ENCODE data around the gene MYRF.

DNA sequence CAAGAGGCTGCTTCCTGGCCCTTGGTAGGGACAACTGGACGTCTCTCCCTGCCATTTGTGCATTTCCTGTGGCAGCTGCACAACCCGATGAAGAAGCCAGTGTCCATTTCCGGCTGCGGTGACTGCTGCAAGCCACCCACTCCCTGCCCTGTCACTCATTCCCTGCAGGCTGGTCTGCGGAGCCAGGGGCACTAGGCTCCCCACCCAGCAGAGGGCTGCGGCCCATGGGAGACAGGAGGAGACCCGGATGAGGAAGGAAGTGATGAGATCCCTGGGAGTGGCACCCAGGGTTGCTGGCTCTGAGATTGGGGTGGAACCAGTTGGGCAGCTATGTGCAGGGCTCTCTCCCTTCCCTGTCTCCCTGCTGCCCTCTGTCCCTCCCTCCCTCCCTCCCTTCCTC, 10.0 kb upstream of the MYRF start:
- TF ChIP-seq ZBTB7A (tag by site-specific recombination; IDR thresholded peaks at IDR 0.05; ENCODE audit: low read depth) (no peak), ZBTB20 (tag by site-specific recombination; IDR thresholded peaks at IDR 0.05) (no peak), ATF2 (tag by site-specific recombination; IDR thresholded peaks at IDR 0.05; ENCODE audit: low read depth) (no peak), ZNF830 (tag by site-specific recombination; IDR thresholded peaks at IDR 0.05; ENCODE audit: low read depth) (no peak), MEIS1 (CRISPR knock-in tag; IDR thresholded peaks at IDR 0.05; ENCODE audit: borderline replicate concordance) (no peak), CTCF (tag by site-specific recombination; IDR thresholded peaks at IDR 0.05) (no peak), GLI2 (tag by site-specific recombination; IDR thresholded peaks at IDR 0.05; ENCODE audit: borderline replicate concordance, low read depth) (no peak), ZNF24 (tag by site-specific recombination; IDR thresholded peaks at IDR 0.05) (no peak), ZBTB48 (tag by site-specific recombination; IDR thresholded peaks at IDR 0.05) (no peak), YY1 (tag by site-specific recombination; IDR thresholded peaks at IDR 0.05) (no peak), ZNF549 (tag by site-specific recombination; IDR thresholded peaks at IDR 0.05) (no peak)
- TF ChIP-seq, protein P1, sequence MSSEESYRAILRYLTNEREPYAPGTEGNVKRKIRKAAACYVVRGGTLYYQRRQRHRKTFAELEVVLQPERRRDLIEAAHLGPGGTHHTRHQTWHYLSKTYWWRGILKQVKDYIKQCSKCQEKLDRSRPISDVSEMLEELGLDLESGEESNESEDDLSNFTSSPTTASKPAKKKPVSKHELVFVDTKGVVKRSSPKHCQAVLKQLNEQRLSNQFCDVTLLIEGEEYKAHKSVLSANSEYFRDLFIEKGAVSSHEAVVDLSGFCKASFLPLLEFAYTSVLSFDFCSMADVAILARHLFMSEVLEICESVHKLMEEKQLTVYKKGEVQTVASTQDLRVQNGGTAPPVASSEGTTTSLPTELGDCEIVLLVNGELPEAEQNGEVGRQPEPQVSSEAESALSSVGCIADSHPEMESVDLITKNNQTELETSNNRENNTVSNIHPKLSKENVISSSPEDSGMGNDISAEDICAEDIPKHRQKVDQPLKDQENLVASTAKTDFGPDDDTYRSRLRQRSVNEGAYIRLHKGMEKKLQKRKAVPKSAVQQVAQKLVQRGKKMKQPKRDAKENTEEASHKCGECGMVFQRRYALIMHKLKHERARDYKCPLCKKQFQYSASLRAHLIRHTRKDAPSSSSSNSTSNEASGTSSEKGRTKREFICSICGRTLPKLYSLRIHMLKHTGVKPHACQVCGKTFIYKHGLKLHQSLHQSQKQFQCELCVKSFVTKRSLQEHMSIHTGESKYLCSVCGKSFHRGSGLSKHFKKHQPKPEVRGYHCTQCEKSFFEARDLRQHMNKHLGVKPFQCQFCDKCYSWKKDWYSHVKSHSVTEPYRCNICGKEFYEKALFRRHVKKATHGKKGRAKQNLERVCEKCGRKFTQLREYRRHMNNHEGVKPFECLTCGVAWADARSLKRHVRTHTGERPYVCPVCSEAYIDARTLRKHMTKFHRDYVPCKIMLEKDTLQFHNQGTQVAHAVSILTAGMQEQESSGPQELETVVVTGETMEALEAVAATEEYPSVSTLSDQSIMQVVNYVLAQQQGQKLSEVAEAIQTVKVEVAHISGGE (tag by site-specific recombination; conservative IDR thresholded peaks at IDR 0.05; ENCODE audit: low read depth), result no peak
- TF ChIP-seq, protein P2, sequence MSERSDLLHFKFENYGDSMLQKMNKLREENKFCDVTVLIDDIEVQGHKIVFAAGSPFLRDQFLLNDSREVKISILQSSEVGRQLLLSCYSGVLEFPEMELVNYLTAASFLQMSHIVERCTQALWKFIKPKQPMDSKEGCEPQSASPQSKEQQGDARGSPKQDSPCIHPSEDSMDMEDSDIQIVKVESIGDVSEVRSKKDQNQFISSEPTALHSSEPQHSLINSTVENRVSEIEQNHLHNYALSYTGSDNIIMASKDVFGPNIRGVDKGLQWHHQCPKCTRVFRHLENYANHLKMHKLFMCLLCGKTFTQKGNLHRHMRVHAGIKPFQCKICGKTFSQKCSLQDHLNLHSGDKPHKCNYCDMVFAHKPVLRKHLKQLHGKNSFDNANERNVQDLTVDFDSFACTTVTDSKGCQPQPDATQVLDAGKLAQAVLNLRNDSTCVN (tag by site-specific recombination; optimal IDR thresholded peaks at IDR 0.05), result no peak
